K562 (cell line): Measurements from ENCODE around the gene ZSCAN12. TPM values are rescaled to one million over a fixed set of nuclear protein-coding genes. Genes with fewer than 3 reads are reported as not detected.
A peak's percentile ranks its signal among the peaks of the same experiment; 100 is the strongest.

Experiments
- ATF1 ChIP-seq, 2 experiments: fragments of 450-650 bp in 1 of 2; IDR thresholded peaks; 2 replicates each; pipeline ENCODE4 v1.6.1; 2016; ENCODE audit warnings: missing compliant biosample characterization in 1 of 2, missing genetic modification characterization in 1 of 2
- BHLHE40 ChIP-seq: IDR thresholded peaks from 2 replicates; pipeline ENCODE4 v1.6.1; 2011; ENCODE audit warnings: low read length, improper control_type of control experiment
- CBFA2T2 ChIP-seq: fragments of 450-650 bp; conservative IDR thresholded peaks from 2 replicates; pipeline ENCODE4 v1.6.1; 2017; ENCODE audit warnings: mild to moderate bottlenecking
- CBX1 ChIP-seq: sonication (generic); IDR thresholded peaks from 2 replicates; pipeline ENCODE4 v1.6.1; 2016; ENCODE audit warnings: antibody characterized with exemption, low read depth, mild to moderate bottlenecking
- ELK3 ChIP-seq: fragments of 450-650 bp; formaldehyde crosslinking; IDR thresholded peaks from 2 replicates; pipeline ENCODE4 v1.4.0; 2020; ENCODE audit warnings: mild to moderate bottlenecking
- GTF2F1 ChIP-seq: IDR thresholded peaks from 2 replicates; pipeline ENCODE4 v1.6.1; 2011; ENCODE audit warnings: low read depth, low read length, improper control_type of control experiment
- HMBOX1 ChIP-seq: sonication (generic); IDR thresholded peaks from 2 replicates; pipeline ENCODE4 v1.6.1; 2016
- MAZ ChIP-seq, 2 experiments: fragments of 450-650 bp in 1 of 2; sonication (generic) in 1 of 2; formaldehyde crosslinking; IDR thresholded peaks in 1 of 2; conservative IDR thresholded peaks in 1 of 2; 2 replicates each; pipeline versions ENCODE4 v1.4.0 to v1.5.0; 2020; ENCODE audit warnings: mild to moderate bottlenecking in 1 of 2, missing genetic modification reagents in 1 of 2
- SMAD4 ChIP-seq: fragments of 250-450 bp; sonication (Bioruptor Pico); conservative IDR thresholded peaks from 2 replicates; pipeline ENCODE4 v1.8.0; 2021; ENCODE audit warnings: inconsistent platforms, mild to moderate bottlenecking, moderate library complexity
- SNIP1 ChIP-seq: fragments of 450-650 bp; IDR thresholded peaks from 2 replicates; pipeline ENCODE4 v1.7.1; 2017; ENCODE audit warnings: low read depth, mild to moderate bottlenecking
- TAF7 ChIP-seq: fragments of 450-650 bp; IDR thresholded peaks from 2 replicates; pipeline ENCODE4 v1.6.1; 2016; ENCODE audit warnings: missing genetic modification characterization, missing compliant biosample characterization
- TCF7 ChIP-seq: sonication (generic); IDR thresholded peaks from 2 replicates; pipeline ENCODE4 v1.6.1; 2016; ENCODE audit warnings: antibody characterized with exemption, borderline replicate concordance
- TEAD1 ChIP-seq, 2 experiments: fragments of 450-650 bp in 1 of 2; sonication (generic) in 1 of 2; formaldehyde crosslinking; IDR thresholded peaks; 2 replicates each; pipeline versions ENCODE4 v1.4.0 to v1.8.0; 2020 to 2022; ENCODE audit warnings: mild to moderate bottlenecking in 2 of 2, missing genetic modification reagents in 1 of 2
- TOE1 ChIP-seq, 2 experiments: fragments of 450-650 bp in 1 of 2; sonication (generic) in 1 of 2; formaldehyde crosslinking in 1 of 2; IDR thresholded peaks; 2 replicates each; pipeline versions ENCODE4 v1.7.1 to v1.8.0; 2016 to 2022; ENCODE audit warnings: borderline replicate concordance in 2 of 2, mild to moderate bottlenecking in 2 of 2, antibody characterized with exemption in 1 of 2, inconsistent platforms in 1 of 2, low read depth in 1 of 2, missing genetic modification reagents in 1 of 2, moderate library complexity in 1 of 2
- ZEB2 ChIP-seq: fragments of 450-650 bp; IDR thresholded peaks from 2 replicates; pipeline ENCODE4 v1.6.1; 2016
- ZFX ChIP-seq: sonication (generic); formaldehyde crosslinking; IDR thresholded peaks from 2 replicates; pipeline ENCODE4 v1.8.0; 2022; ENCODE audit warnings: mild to moderate bottlenecking, missing genetic modification reagents, moderate library complexity
- ZNF280A ChIP-seq: fragments of 450-650 bp; IDR thresholded peaks from 2 replicates; pipeline ENCODE4 v1.6.1; 2018; ENCODE audit warnings: mild to moderate bottlenecking, low read depth; ENCODE audit not compliant: partially characterized antibody
- ZNF639 ChIP-seq, 2 experiments: fragments of 200-800 bp in 1 of 2; sonication (Bioruptor generic) in 1 of 2; sonication (generic) in 1 of 2; formaldehyde crosslinking in 1 of 2; IDR thresholded peaks in 1 of 2; conservative IDR thresholded peaks in 1 of 2; 2 replicates each; pipeline versions ENCODE4 v1.5.0 to v1.6.1; 2016 to 2020; ENCODE audit warnings: missing compliant biosample characterization in 1 of 2, missing genetic modification characterization in 1 of 2, missing genetic modification reagents in 1 of 2
- polyA plus RNA-seq, 8 experiments: library from polyadenylated mRNA; depleted of rRNA in 4 of 8; stranded (reverse) in 5 of 8; unstranded in 3 of 8; fragments of >200 nt; fragmentation: Nextera tagmentation in 2 of 8; fragmentation: Illumina TruSeq in 1 of 8; extraction: Ambion mirVana in 2 of 8; extraction: Trizol in 1 of 8; gene quantifications; 2 replicates each; pipeline versions ENCODE4 v1.2.1 to v1.2.3, GENCODE V29; 2011 to 2014; ENCODE audit warnings: inconsistent platforms in 1 of 8, missing spikeins in 1 of 8
- total RNA-seq, 7 experiments: library from RNA; depleted of rRNA in 6 of 7; stranded (reverse); fragments of >200 nt in 6 of 7; fragmentation: Illumina TruSeq in 2 of 7; extraction: Trizol in 2 of 7; gene quantifications; 2 replicates each; pipeline versions ENCODE4 v1.2.1 to v1.2.3, GENCODE V29; 2011 to 2021; ENCODE audit warnings: low replicate concordance in 1 of 7

ZSCAN12 gene
- total and polyA plus RNA-seq, 9 of the 15 experiments (the other 6 are each of a cell fraction or from before 2014, with no cell fraction given), result 2.5 to 19.6 (median 12.5) TPM

DNA sequence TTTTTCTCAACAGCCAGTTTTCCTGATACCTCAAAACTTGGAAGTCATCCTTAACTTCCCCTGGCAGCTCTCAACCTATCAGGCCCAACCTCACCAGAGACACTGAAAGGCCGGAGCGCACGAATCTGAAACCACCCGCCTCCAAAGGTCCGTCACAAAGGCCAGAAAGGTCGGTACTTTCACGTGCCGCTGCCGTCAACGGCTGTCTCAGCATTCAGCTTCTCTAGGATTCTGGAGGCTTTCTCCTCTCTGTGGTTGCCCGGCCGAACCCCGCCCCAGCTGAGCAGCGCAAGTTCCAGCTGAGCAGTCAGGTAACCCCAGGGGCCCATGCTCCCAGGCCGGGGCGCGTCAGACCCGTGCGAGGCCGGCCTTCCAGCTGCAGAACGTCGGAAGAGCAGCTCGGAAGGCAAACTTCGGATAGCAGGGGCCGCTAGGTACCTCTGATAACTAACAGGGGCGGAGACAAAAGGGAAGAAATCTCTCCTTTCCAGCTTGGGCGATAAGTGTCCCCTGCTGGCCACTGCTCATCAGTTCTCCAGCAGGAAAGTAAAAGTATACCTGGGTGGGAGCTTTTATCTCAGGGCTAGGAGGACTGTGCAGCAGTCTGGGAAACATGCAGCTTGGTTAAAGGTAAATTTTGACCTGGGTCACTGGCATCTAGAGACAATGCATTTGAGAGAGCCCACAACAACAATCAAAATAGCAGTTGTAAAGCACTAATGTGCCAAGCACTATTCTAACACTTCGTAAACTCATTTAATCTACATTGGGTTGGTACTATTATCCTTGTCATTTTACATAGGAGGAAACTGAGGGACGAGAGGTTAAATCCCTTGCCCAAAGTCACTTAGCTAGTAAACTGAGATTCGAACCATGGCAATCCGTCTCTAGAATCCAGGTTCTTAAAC, 16.1 kb downstream of the ZSCAN12 start (continued):
- TF ChIP-seq ZNF639 (CRISPR knock-in tag; conservative IDR thresholded peaks at IDR 0.05 in 1 of 2, IDR thresholded peaks at IDR 0.05 in 1 of 2), result 0 out of 4 replicates have a peak, but pooled peaks of 1 of the 2 experiments have one; percentile 26
- TF ChIP-seq TOE1 (IDR thresholded peaks at IDR 0.05; ENCODE audit: borderline replicate concordance), result peak; percentile 74; the same call in 1 of the 2 replicates
- TF ChIP-seq TOE1 (CRISPR knock-in tag; IDR thresholded peaks at IDR 0.05; ENCODE audit: borderline replicate concordance, low read depth), result no peak
- TF ChIP-seq SNIP1, result peak; percentile 77
- TF ChIP-seq GTF2F1, result peak; percentile 52; the same call in 1 of the 2 replicates
- TF ChIP-seq CBX1, result peak; percentile 86
- TF ChIP-seq ZEB2, result 0 out of 2 replicates have a peak, but pooled peaks have one; percentile 43
- TF ChIP-seq ZNF280A, result no peak
- no peak for TF ChIP-seq ATF1 (CRISPR knock-in tag; IDR thresholded peaks at IDR 0.05)
- peak; percentile 85 for TF ChIP-seq ATF1 (tag; IDR thresholded peaks at IDR 0.05)
- peak; percentile 75 for TF ChIP-seq ZFX
- TF ChIP-seq BHLHE40, result peak; percentile 98
- TF ChIP-seq TAF7, result no peak
- peak in 1 of 2 experiments; percentile 62; a peak in 2 of 4 replicates for TF ChIP-seq MAZ (CRISPR knock-in tag; conservative IDR thresholded peaks at IDR 0.05 in 1 of 2, IDR thresholded peaks at IDR 0.05 in 1 of 2)
- peak; percentile 33; the same call in 1 of the 2 replicates for TF ChIP-seq HMBOX1
- no peak for TF ChIP-seq TCF7
- peak; percentile 52 for TF ChIP-seq CBFA2T2
- TF ChIP-seq TEAD1 (CRISPR knock-in tag; IDR thresholded peaks at IDR 0.05), result no peak
- 0 out of 2 replicates have a peak, but pooled peaks have one; percentile 43 for TF ChIP-seq SMAD4 (CRISPR knock-in tag)
- no peak for TF ChIP-seq ELK3 (CRISPR knock-in tag)
